SK-N-MC (cell line): ENCODE data around the gene MTUS2.

Source experiments
- EZH2 ChIP-seq: fragments of 200-600 bp; sonication (generic); IDR thresholded peaks from one replicate; pipeline ENCODE4 v1.6.1; 2017; ENCODE audit warnings: antibody characterized with exemption
- FOXP2 ChIP-seq: optimal IDR thresholded peaks from 2 replicates; pipeline ENCODE3; 2011; ENCODE audit warnings: mild to moderate bottlenecking, moderate library complexity; ENCODE audit not compliant: insufficient read depth; ENCODE audit errors: extremely low read length, control extremely low read depth
- POLR2AphosphoS5 ChIP-seq: IDR thresholded peaks from 2 replicates; pipeline ENCODE4 v1.6.1; 2012; ENCODE audit warnings: mild to moderate bottlenecking, low read depth, low read length, borderline replicate concordance

GRCh38 chr13:29021311-29021710 lies 201.2 kb downstream of the MTUS2 start:
- TF ChIP-seq FOXP2, result no peak
- TF ChIP-seq POLR2AphosphoS5, result no peak
- no peak for TF ChIP-seq EZH2
